ENCODE measurements around the gene ERC2. TPM values are rescaled to one million over a fixed set of nuclear protein-coding genes. Genes with fewer than 3 reads are reported as not detected.

Gene ERC2
- total and polyA plus RNA-seq, 2 donors (not counting 3 experiments of a cell fraction or from before 2014, with no cell fraction given), result 5.6 to 15.5 TPM

DNA sequence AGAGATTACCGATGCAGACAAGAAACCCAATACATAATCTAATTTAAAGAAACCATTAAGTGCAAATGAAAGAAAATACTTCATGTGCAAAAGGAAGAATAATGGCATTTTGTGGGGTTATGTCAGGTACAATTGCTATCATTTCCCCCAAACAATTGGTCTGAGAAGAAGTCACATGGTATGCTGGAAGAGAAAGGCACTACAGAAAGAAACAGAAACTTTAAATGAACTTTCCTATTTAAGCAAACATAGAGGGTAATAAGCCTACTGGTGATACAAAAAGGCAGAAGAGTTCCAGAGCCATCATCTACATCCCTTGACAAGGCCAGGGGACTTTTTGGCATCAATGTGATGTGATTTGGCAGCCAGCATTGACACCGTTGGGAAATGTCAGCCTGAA is 678.8 kb downstream of the ERC2 start:
- no peak overlapping the region for H3K9ac ChIP-seq (replicated peaks; ENCODE audit: extremely low read depth, insufficient read depth, low read length)
- BruUV-seq (replicated peaks), result no TSS peak
- H2AFZ ChIP-seq (ENCODE audit: low read depth, low read length), result no peak overlapping the region
- TF ChIP-seq POLR2A (IDR thresholded peaks at IDR 0.05; ENCODE audit: low read depth, low read length) (no peak), FOS (IDR thresholded peaks at IDR 0.05; ENCODE audit: borderline replicate concordance, insufficient read depth, low read length) (no peak), EZH2 (IDR thresholded peaks at IDR 0.05; ENCODE audit: borderline replicate concordance, low read depth, low read length, severe bottlenecking) (no peak), POLR2AphosphoS5 (IDR thresholded peaks at IDR 0.05; ENCODE audit: insufficient read depth, low read depth, low read length) (no peak), MYC (IDR thresholded peaks at IDR 0.05; ENCODE audit: low read depth, low read length) (no peak), GATA2 (IDR thresholded peaks at IDR 0.05; ENCODE audit: insufficient read depth, insufficient read length, low read depth, low read length) (no peak), JUN (IDR thresholded peaks at IDR 0.05; ENCODE audit: borderline replicate concordance, insufficient read depth, insufficient read length, low read depth) (no peak), MAX (IDR thresholded peaks at IDR 0.05; ENCODE audit: insufficient read depth, insufficient read length) (no peak), CTCF (IDR thresholded peaks at IDR 0.05; ENCODE audit: extremely low read depth in 1 of 2, insufficient read depth in 1 of 2, low read depth in 1 of 2, low read length in 2 of 2) (no peak)
- H3K4me3 ChIP-seq (replicated peaks in 1 of 3; ENCODE audit: insufficient read depth in 1 of 3, low read depth in 1 of 3, low read length in 3 of 3), result no peak overlapping the region
- no peak overlapping the region for H3K4me2 ChIP-seq (ENCODE audit: insufficient read depth, low read length)
- POLR2A ChIA-PET, result no interaction called here
- no peaks in the 10 kb centered on the region for H3K36me3 ChIP-seq (ENCODE audit: control insufficient read depth in 2 of 2, extremely low read depth in 1 of 2, insufficient read depth in 2 of 2, low read length in 2 of 2)
- DNase-seq (ENCODE audit: low read depth, low spot score) (no peak), FAIRE-seq (no peak)
- H3K27me3 ChIP-seq (ENCODE audit: control insufficient read depth in 2 of 2, insufficient read depth in 2 of 2, low read length in 2 of 2), result no peaks in the 10 kb centered on the region
- intact Hi-C loops (cut with micrococcal nuclease), result no loop called here
- CTCF ChIA-PET, result no interaction called here
- H3K9me1 ChIP-seq (replicated peaks; ENCODE audit: control insufficient read depth, extremely low read depth, insufficient read depth, low read length), result no peaks in the 10 kb centered on the region
- H3K4me1 ChIP-seq (ENCODE audit: control insufficient read depth, extremely low read depth, insufficient read depth, low read length), result no peaks in the 10 kb centered on the region
- dilution Hi-C loops (cut with MboI; ENCODE audit: extremely low pct_ligation_motif_present, low sequenced_read_pairs), result no loop called here
- H3K27ac ChIP-seq (ENCODE audit: insufficient read depth, low read depth, low read length), result no peak overlapping the region
- no peaks in the 10 kb centered on the region for H3K79me2 ChIP-seq (ENCODE audit: control insufficient read depth, insufficient read depth, low read length)
- no peaks in the 10 kb centered on the region for H3K9me3 ChIP-seq (replicated peaks; ENCODE audit: control insufficient read depth, insufficient read depth, low read length)
- H4K20me1 ChIP-seq (replicated peaks; ENCODE audit: control insufficient read depth, extremely low read depth, insufficient read depth, low read length), result no peaks in the 10 kb centered on the region
